Stimulated activated CD4-positive, alpha-beta T cell treated with anti-CD3 and anti-CD28 coated beads, Interleukin-15, amount 100 ng/mL, for 48 hours (primary cell): ENCODE data around the gene KLHL21.

Experiments
- DNase-seq, 2 donors: peaks; one replicate each; pipeline ENCODE4 v3.0.0-alpha.2; 2020; ENCODE audit warnings: low read depth in 2 of 2

Gene KLHL21

DNA sequence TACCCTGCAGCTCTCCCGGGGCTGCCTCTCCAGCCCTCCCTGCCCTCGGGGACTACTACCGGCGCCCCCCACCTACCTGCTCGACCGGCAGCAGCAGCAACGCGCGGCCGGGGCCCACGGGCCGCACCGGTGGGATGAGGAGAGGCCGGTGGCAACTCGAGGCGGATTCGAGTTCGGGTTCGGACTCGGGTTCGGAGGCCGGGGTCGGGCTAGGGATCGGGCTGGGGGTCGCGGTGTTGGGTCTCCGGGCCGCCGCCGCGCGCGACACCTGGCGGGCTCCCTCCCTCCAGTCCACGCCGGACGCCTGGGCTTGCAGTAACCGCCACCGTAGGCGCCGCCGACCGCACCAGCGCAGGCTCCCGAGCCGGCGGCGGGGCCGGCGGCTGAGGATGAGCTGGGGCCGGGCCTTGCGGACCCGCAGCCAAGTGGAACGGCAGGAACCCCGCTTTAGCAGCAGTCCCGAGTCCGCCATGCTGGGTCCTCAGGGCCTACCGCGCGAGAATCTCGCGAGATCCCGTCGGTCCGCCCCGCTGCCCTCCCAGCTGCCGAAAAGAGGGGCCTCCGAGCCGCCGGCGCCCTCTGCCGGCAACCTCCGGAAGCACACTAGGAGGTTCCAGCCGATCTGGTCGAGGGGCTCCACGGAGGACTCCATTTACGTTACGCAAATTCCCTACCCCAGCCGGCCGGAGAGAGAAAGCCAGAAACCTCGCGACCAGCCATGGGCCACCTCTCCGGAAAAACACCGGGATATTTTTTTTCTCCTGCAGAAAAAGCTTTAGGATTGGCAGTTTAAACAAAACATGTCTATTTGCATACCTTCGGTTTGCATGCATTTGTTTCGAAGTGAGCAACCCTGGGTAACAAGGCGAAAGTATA lies 48.4 kb downstream of the KLHL21 start, which contains the start of gene NOL9:
TSS of gene NOL9 (minus strand) at position 483 of the 876 bp plus-strand sequence. CDS start at position 472, 11 bp downstream.
- peak; percentile 86 to 94 for DNase-seq

- DNase-seq: no peak
Observed at GRCh38 chr1:6547301-6547700, 55.4 kb downstream of the KLHL21 start.

DNA sequence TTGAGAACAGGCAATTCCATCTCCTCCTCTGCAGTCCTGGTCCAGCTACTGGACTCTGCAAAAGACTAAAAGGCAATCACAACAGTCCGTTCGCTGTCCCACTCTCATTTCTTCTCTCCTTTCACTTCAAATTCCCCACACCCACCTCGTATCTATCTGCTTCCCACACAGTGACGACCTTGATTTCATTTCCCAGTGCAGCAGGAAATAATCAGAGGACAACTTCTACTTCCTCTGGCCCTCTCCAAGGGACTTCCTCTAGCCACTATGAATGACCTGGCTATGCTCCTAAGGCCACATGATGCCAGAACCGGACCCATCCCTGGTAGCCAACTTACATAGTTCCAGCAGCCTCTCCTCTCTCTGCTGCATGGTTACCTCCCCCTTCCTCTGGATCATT lies 56.3 kb downstream of the KLHL21 start:
- no peak for DNase-seq

GRCh38 chr1:6545276-6546112 lies 57.2 kb downstream of the KLHL21 start:
- DNase-seq: no peak

- DNase-seq: no peak
Observed at GRCh38 chr1:6544831-6545230, 57.8 kb downstream of the KLHL21 start.
